NCI-H2227 treated with DMSO at 0.1 percent for 48 hours (cell line): Measurements from ENCODE around the gene C1orf21.

Experiments
- DNase-seq: peaks from one replicate; lab custom pipeline; 2025; lab: John Stamatoyannopoulos, UW

The C1orf21 gene

GRCh38 chr1:184387069-184387475 is 243 bp downstream of the C1orf21 start:
- DNase-seq, result no peak

GRCh38 chr1:184387476-184388318 is 868 bp downstream of the C1orf21 start:
- DNase-seq, result peak; percentile 43

DNA sequence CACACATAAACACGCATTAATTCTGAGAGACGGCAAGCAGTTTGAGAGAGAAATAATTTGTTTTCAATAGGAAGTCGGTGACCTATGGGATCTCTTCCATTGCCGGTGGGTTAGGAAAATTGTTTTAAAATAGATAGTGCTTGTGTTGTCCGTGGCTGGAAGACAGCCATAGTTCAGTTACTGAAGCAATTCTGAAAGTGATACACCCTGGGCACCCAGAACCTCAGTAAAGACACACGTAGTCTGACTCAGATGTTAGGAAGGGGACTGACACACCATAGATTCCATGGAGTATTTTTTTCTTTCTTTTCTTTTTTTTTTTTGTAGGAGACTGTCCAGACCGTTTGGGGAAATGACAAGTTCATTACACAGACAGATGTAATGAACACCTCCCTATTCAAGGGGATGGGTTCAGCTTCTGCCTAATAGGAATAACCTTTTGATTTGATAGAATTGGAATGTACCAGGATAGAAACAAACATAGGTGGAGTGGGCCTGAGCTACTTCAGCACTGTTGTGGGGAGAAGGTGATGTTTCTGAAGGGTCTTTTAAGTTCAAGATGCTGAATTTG is 1.6 kb downstream of the C1orf21 start:
- no peak for DNase-seq

- no peak for DNase-seq
These were observed 2.1 kb downstream of the C1orf21 start for GRCh38 chr1:184388971-184389370.

GRCh38 chr1:184389446-184389845 is 2.6 kb downstream of the C1orf21 start:
- DNase-seq, result no peak

DNA sequence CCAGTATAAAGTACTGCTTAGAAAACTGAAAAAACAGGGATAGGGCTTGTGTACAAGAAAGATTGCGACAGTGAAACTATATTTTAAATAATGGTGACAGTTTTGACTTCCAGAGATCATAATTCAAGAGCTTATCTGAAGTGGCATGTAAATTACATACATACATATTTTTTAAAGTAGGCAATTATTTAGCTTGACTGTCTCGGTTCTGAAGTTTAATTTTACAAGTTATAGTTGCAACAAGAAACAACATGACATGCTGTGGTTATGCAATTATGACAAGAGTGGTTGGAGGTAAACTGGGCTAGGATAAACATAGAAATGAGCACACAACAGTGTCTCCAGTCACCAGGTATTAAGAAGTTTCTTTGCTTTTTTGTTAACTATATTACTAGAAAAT is 4.1 kb downstream of the C1orf21 start:
- no peak for DNase-seq

DNA sequence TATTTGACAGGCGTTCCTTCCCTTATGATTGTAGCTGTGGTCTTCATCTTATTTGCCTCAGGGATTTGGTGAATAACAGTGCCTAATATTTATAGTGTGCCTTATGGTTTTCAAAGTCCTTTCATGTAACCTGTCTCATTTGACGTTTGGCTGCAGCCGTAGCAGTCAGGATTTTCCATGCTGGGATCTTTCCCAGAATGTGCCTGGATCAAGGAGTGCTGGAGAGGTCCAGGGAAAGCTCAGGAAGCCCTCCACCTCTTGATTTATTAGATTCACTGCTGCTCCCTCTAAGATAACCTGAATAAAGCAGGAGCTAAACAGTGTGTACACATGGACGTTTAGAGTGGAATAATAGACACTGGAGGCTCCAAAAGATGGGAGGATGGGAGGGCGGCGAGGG is 5.2 kb downstream of the C1orf21 start:
- DNase-seq, result no peak

- no peak for DNase-seq
These were observed 6.1 kb downstream of the C1orf21 start for GRCh38 chr1:184392779-184393522.

DNA sequence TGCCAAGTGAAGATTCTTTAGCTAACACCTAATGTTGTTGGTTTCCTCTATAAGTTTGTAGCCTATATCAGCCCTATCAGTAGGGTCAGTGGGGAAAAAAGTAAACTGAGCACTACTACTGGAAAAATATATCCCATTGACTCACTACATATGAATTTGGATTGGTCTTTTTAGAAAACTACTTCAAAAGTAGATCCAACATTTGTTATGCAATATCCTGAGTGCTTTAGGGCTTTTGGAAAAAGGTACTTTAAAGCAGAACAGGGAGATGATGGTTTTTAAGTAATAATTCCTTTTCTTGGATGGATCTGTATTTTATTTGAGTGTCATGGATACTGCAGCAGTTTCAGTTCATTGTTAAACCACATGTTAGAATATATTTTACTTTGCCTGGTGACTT is 7.1 kb downstream of the C1orf21 start:
- no peak for DNase-seq

GRCh38 chr1:184395370-184395769 is 8.5 kb downstream of the C1orf21 start:
- no peak for DNase-seq

GRCh38 chr1:184395937-184396480 is 9.2 kb downstream of the C1orf21 start:
- no peak for DNase-seq

DNA sequence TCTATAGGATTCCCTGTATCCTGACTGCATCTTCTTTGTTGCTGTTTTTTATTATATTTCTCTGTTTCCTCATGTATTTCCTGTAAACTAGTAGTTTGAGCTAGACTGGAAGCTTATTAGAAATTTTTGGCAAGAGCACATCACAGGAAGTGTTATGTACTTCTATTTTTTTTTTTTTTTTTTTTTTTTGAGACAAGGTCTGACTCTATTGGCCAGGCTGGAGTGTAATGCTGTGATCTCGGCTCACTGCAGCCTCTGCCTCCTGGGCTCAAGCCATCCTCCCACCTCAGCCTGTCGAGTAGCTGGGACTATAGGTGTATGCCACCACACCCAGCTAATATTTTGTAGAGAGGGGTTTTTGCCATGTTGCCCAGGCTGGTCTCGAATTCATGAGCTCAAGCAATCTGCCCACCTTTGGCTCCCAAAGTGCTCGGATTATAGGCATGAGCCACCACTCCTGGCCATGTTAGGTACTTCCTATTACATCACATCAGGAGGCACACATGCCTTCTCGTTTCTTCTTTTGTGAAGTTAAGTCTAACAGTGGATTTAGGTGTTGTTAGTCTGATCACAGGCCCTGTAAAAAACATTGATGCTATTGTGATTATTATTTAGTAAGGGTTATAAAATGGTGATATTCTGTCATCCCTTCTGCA is 12.5 kb downstream of the C1orf21 start:
- no peak for DNase-seq

- no peak for DNase-seq
These were observed 17.3 kb downstream of the C1orf21 start for GRCh38 chr1:184403961-184404726.

GRCh38 chr1:184404727-184405027 is 17.8 kb downstream of the C1orf21 start:
- no peak for DNase-seq

DNA sequence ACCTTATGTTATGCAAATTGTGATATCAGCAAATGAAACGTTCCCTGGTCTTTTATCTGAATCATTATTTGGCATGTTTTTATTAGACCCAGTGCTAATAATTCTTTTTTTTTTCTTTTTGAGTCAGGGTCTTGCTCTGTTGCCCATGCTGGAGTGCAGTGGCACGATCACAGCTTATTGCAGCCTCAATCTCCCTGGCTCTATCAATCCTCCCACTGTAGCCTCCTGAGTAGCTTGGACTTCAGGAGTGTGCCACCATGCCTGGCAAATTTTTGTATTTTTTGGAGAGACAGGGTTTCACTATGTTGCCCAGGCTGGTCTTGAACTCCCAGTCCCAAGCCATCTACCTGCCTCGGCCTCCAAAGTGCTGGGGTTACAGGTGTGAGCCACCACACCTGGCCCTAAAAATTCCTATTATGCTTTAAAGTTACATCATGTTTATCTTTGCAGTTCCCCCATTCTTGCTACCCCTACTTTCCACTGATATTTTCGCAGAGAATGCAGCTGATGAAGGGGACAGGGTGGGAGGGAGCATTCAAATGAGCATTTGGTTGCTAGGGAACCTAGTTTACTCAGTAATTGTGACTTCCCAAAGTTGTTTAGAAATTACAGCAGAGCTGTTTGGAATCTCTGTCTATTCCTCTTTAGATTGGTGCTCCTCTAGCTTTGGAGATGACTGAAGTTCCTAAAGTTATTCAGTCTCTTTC is 18.4 kb downstream of the C1orf21 start:
- DNase-seq, result no peak

DNA sequence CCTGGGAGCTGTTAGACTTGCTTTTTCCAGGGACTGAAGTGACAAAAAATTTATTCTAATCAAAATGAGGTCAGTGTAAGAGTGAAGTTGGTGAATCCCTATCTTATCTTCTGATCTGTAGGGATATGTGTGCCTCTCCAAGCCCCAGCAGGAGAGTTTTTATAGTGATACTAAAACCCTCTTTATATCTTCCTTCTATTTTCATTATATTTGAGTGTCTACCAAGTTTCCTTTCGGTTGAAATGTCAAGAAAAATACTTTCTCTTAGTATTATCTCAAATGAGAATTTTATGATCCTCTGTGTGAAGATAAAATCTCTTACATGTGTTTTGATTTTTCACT is 18.9 kb downstream of the C1orf21 start:
- DNase-seq, result no peak

GRCh38 chr1:184406479-184406878 is 19.6 kb downstream of the C1orf21 start:
- DNase-seq, result peak; percentile 12

- no peak for DNase-seq
These were observed 21.1 kb downstream of the C1orf21 start for GRCh38 chr1:184407816-184408510.

GRCh38 chr1:184408580-184408979 is 21.8 kb downstream of the C1orf21 start:
- no peak for DNase-seq

DNA sequence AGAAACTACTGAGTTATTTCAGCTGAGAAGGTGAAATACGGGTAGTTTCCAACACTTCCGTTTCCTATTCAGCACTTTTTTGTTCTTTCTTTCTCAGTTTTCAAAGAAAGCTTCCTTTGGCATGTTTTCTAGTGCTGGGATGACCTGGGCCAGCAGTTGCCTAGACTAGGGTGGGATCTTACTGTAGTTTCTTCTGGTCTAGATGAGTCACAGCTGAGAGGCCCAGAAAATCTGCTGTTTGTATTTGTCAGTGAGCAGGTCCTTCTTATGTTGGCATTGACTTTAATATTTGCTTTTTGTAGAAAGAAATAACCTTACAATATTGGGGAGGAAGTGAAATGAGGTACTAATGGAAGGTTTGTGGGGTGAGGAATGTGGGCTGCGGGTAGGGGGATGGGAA is 22.2 kb downstream of the C1orf21 start:
- no peak for DNase-seq

GRCh38 chr1:184412472-184412871 is 25.6 kb downstream of the C1orf21 start:
- no peak for DNase-seq
